ENCODE data around the gene KTN1. TPM values are rescaled to one million over a fixed set of nuclear protein-coding genes. Genes with fewer than 3 reads are reported as not detected.

KTN1 gene
- total and polyA plus RNA-seq, 2 experiments from 2014 or later: 150 to 164 TPM

- H3K9me2 ChIP-seq (replicated peaks; ENCODE audit: insufficient read depth): no peaks in the 10 kb centered on the region
- no peaks in the 10 kb centered on the region for H4K20me1 ChIP-seq (ENCODE audit: insufficient read depth, poor library complexity, severe bottlenecking)
- H3K27ac ChIP-seq: no peak overlapping the region
- H2AFZ ChIP-seq: no peak overlapping the region
- 94% methylated on average over 1 of the region's 1 CpG for WGBS (ENCODE audit: low lambda C conversion rate, missing lambda C conversion rate)
- H3K9me3 ChIP-seq (ENCODE audit: low read depth): no peaks in the 10 kb centered on the region
- H3K27me3 ChIP-seq: no peaks in the 10 kb centered on the region
- no peak for TF ChIP-seq CTCF (IDR thresholded peaks at IDR 0.05; ENCODE audit: poor library complexity)
- TF ChIP-seq EZH2phosphoT487 (IDR thresholded peaks at IDR 0.05; ENCODE audit: low read depth, severe bottlenecking, unreplicated experiment): no peak
- no peak for TF ChIP-seq EZH2 (IDR thresholded peaks at IDR 0.05; ENCODE audit: borderline replicate concordance)
- no peaks in the 10 kb centered on the region for H3K36me3 ChIP-seq (replicated peaks; ENCODE audit: insufficient read depth, low read depth)
- H3K4me2 ChIP-seq: no peak overlapping the region
- no peaks in the 10 kb centered on the region for H3K79me2 ChIP-seq
- H3K4me1 ChIP-seq (ENCODE audit: insufficient read depth): peaks cover 9% of the 10 kb centered on the region
- DNase-seq (ENCODE audit: low spot score): no peak
- no peak overlapping the region for H3K4me3 ChIP-seq
Measured at GRCh38 chr14:55701638-55702037, 121.6 kb downstream of the KTN1 start.

GRCh38 chr14:55702511-55702910 lies 122.5 kb downstream of the KTN1 start:
- no peaks in the 10 kb centered on the region for H3K36me3 ChIP-seq (replicated peaks; ENCODE audit: insufficient read depth, low read depth)
- TF ChIP-seq EZH2 (IDR thresholded peaks at IDR 0.05; ENCODE audit: borderline replicate concordance) (no peak), EZH2phosphoT487 (IDR thresholded peaks at IDR 0.05; ENCODE audit: low read depth, severe bottlenecking, unreplicated experiment) (no peak), CTCF (IDR thresholded peaks at IDR 0.05; ENCODE audit: poor library complexity) (no peak)
- no peaks in the 10 kb centered on the region for H3K27me3 ChIP-seq
- 95% methylated on average over 6 of the region's 6 CpGs for WGBS (ENCODE audit: low lambda C conversion rate, missing lambda C conversion rate)
- H4K20me1 ChIP-seq (ENCODE audit: insufficient read depth, poor library complexity, severe bottlenecking): no peaks in the 10 kb centered on the region
- H3K9me2 ChIP-seq (replicated peaks; ENCODE audit: insufficient read depth): no peaks in the 10 kb centered on the region
- no peak overlapping the region for H3K4me3 ChIP-seq
- H3K4me2 ChIP-seq: no peak overlapping the region
- no peaks in the 10 kb centered on the region for H3K9me3 ChIP-seq (ENCODE audit: low read depth)
- H3K79me2 ChIP-seq: no peaks in the 10 kb centered on the region
- H3K27ac ChIP-seq: no peak overlapping the region
- H2AFZ ChIP-seq: no peak overlapping the region
- DNase-seq (ENCODE audit: low spot score): no peak
- H3K4me1 ChIP-seq (ENCODE audit: insufficient read depth): peaks cover 6% of the 10 kb centered on the region

GRCh38 chr14:55704654-55705053 lies 124.6 kb downstream of the KTN1 start:
- 96% methylated on average over 1 of the region's 1 CpG for WGBS (ENCODE audit: low lambda C conversion rate, missing lambda C conversion rate)
- TF ChIP-seq EZH2 (IDR thresholded peaks at IDR 0.05; ENCODE audit: borderline replicate concordance) (no peak), EZH2phosphoT487 (IDR thresholded peaks at IDR 0.05; ENCODE audit: low read depth, severe bottlenecking, unreplicated experiment) (no peak), CTCF (IDR thresholded peaks at IDR 0.05; ENCODE audit: poor library complexity) (no peak)

More at GRCh38 chr14:55704654-55705053, 124.6 kb downstream of the KTN1 start:
- Histone ChIP-seq H3K4me3 (no peak overlapping the region), H4K20me1 (ENCODE audit: insufficient read depth, poor library complexity, severe bottlenecking) (no peaks in the 10 kb centered on the region), H3K27me3 (no peaks in the 10 kb centered on the region), H3K79me2 (no peaks in the 10 kb centered on the region), H3K27ac (no peak overlapping the region), H3K36me3 (replicated peaks; ENCODE audit: insufficient read depth, low read depth) (no peaks in the 10 kb centered on the region), H3K4me1 (ENCODE audit: insufficient read depth) (peaks cover 6% of the 10 kb centered on the region), H2AFZ (no peak overlapping the region), H3K4me2 (no peak overlapping the region), H3K9me3 (ENCODE audit: low read depth) (no peaks in the 10 kb centered on the region), H3K9me2 (replicated peaks; ENCODE audit: insufficient read depth) (no peaks in the 10 kb centered on the region)
- no peak for DNase-seq (ENCODE audit: low spot score)

All from hepatocyte (in vitro differentiated cells).